ENCODE measurements around the gene DCDC2.

DCDC2 gene

DNA sequence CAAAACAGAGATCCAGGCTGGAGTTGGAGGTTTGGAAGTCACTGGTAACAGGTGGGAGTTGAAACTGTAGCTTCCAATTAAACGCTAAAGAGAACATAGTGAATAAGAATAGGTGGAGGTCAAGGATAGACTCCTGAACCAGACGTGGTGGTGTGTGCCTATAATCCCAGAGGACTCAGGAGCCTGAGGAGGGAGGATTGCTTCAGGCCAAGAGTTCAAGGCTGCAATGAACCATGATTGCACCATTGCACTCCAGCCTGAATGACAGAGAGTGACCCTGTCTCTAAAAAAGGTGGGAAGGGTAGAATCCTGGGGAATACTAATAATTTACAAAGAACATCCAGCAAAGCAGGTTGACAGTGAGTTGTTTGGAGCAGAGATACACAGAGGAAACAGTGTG lies 218.2 kb downstream of the DCDC2 start:
- no peaks in the 10 kb centered on the region for H3K36me3 ChIP-seq (ENCODE audit: control insufficient read depth, insufficient read depth, low read length, severe bottlenecking)
- no peak for DNase-seq (ENCODE audit: low read depth)
- no peaks in the 10 kb centered on the region for H3K27me3 ChIP-seq (replicated peaks; ENCODE audit: control insufficient read depth, insufficient read depth, low read length)
- H3K9ac ChIP-seq (ENCODE audit: low read length): no peak overlapping the region
- H3K9me3 ChIP-seq (ENCODE audit: control insufficient read depth, low read length): no peaks in the 10 kb centered on the region
- no peak overlapping the region for H3K4me3 ChIP-seq (ENCODE audit: low read length)
- no peaks in the 10 kb centered on the region for H3K4me1 ChIP-seq (ENCODE audit: control insufficient read depth, insufficient read depth, low read length)

DNA sequence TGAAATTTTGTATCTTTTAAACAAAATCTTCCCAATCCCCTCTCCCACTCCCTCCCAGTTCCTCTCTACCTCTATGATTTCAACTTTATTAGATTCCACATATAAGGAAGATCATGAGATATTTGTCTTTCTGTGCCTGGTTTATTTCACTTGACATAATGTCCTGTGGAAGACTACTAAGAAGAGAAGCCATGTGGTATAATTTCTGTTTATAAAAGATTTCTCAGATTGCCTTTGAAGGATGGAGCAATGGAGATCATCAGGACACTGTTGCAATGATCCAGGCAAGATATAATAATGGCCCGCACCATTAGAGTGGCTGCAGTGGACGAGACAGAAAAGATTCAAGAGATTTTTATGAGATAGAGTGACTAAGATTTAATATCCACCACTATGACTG lies 218.8 kb downstream of the DCDC2 start:
- Histone ChIP-seq H3K9ac (ENCODE audit: low read length) (no peak overlapping the region), H3K36me3 (ENCODE audit: control insufficient read depth, insufficient read depth, low read length, severe bottlenecking) (no peaks in the 10 kb centered on the region), H3K4me1 (ENCODE audit: control insufficient read depth, insufficient read depth, low read length) (no peaks in the 10 kb centered on the region), H3K9me3 (ENCODE audit: control insufficient read depth, low read length) (no peaks in the 10 kb centered on the region), H3K4me3 (ENCODE audit: low read length) (no peak overlapping the region), H3K27me3 (replicated peaks; ENCODE audit: control insufficient read depth, insufficient read depth, low read length) (no peaks in the 10 kb centered on the region)
- no peak for DNase-seq (ENCODE audit: low read depth)

DNA sequence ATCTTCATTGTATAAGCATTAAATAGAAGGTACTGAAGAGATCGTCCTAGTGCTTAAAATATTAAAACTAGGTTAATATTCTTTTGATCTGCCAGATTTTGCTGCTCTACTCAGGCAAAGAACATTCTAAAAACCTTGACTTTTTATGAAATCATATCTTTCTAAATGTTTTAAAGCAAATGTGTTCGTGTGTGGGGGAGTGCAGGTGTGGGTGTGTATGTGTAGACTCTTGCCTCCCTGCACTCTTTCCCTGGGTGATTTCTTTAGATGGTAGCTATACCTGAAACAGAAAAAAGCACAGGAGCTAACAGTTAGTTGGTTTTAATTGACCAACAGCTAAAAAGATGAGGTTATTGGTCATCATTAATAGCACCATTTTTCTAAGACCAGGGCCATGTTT lies 226.1 kb downstream of the DCDC2 start:
- no peak overlapping the region for H3K9ac ChIP-seq (ENCODE audit: low read length)
- H3K4me1 ChIP-seq (ENCODE audit: control insufficient read depth, insufficient read depth, low read length): no peaks in the 10 kb centered on the region
- no peak for DNase-seq (ENCODE audit: low read depth)
- no peaks in the 10 kb centered on the region for H3K9me3 ChIP-seq (ENCODE audit: control insufficient read depth, low read length)
- H3K4me3 ChIP-seq (ENCODE audit: low read length): no peak overlapping the region
- no peaks in the 10 kb centered on the region for H3K36me3 ChIP-seq (ENCODE audit: control insufficient read depth, insufficient read depth, low read length, severe bottlenecking)
- no peaks in the 10 kb centered on the region for H3K27me3 ChIP-seq (replicated peaks; ENCODE audit: control insufficient read depth, insufficient read depth, low read length)

DNA sequence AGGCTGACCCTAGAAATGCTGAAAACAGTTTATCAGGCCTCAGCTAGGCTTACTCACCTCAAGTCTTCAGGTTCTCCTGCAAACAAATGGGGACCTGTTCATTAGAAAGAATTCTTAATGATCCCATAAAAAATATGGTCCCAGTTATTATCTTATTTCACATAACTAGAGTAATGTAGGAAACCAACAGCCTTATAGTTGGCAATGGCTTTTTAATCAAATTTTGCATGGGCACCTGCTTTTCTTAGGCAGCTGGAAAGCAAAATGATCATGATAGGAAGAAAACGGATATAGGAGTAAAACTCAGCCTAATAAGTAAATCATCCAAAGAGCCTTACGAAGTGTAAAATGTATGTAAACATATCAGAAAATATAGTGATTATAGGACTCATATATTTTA lies 230.5 kb downstream of the DCDC2 start:
- Histone ChIP-seq H3K36me3 (ENCODE audit: control insufficient read depth, insufficient read depth, low read length, severe bottlenecking) (no peaks in the 10 kb centered on the region), H3K9ac (ENCODE audit: low read length) (no peak overlapping the region), H3K4me3 (ENCODE audit: low read length) (no peak overlapping the region), H3K4me1 (ENCODE audit: control insufficient read depth, insufficient read depth, low read length) (no peaks in the 10 kb centered on the region), H3K9me3 (ENCODE audit: control insufficient read depth, low read length) (no peaks in the 10 kb centered on the region), H3K27me3 (replicated peaks; ENCODE audit: control insufficient read depth, insufficient read depth, low read length) (peaks cover 12% of the 10 kb centered on the region)
- DNase-seq (ENCODE audit: low read depth): no peak

DNA sequence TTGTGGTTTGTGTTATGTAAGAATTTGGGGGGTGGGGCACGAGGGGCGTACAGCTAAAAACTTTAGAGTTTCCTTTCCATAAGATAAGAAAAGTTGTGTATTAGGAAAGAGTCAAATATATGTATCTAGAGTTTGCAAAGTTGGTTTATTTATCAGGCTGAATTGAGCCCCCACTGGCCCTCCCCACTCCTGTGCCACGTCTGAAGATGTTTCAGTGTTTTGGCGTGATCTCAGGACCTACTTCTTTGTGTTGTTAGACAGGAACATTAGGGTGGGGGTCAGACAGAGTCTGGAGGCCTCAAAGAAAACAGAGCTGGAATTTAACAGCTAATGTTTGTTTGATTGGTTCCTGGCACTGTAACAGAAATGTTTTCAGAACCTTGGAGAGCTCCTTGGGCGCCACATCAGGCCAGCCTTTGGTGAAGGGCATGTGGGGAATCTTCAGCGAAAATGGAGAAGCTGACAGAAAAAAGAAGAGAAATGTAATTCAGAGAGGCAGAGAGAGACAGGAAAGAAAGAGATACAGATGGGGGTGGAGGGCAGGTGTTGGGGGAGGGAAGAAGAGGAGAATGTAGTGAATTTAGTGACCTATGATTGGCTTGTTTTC lies 231.2 kb downstream of the DCDC2 start:
- peaks cover 12% of the 10 kb centered on the region for H3K27me3 ChIP-seq (replicated peaks; ENCODE audit: control insufficient read depth, insufficient read depth, low read length)
- no peaks in the 10 kb centered on the region for H3K36me3 ChIP-seq (ENCODE audit: control insufficient read depth, insufficient read depth, low read length, severe bottlenecking)
- DNase-seq (ENCODE audit: low read depth): peak; percentile 83
- no peak overlapping the region for H3K4me3 ChIP-seq (ENCODE audit: low read length)
- no peaks in the 10 kb centered on the region for H3K9me3 ChIP-seq (ENCODE audit: control insufficient read depth, low read length)
- H3K4me1 ChIP-seq (ENCODE audit: control insufficient read depth, insufficient read depth, low read length): no peaks in the 10 kb centered on the region
- no peak overlapping the region for H3K9ac ChIP-seq (ENCODE audit: low read length)

DNA sequence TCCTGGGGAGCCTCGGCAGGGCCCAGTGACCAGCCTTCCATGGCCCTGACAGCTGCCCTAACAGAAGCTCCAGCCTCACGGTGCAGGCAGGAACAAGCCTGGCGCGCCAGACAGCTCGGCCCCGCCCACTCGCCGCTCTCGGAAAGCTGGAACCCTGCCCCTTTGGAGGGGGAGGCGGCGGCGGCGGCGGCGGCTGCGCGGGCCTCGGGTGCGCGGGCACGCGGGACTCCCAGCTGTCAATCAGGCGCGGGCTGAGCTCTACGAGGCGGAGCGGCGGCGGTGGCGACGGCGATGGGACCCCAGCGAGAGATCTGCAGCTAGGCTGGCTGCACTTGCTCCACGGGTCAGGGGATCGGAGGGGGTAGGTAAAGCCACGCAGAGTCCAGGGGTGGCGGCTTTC lies 231.9 kb downstream of the DCDC2 start, which contains the start of gene NRSN1:
NRSN1 (plus strand) TSS at position 236 of the 400 bp plus-strand sequence. CDS start 8,113 bp downstream, outside the sequence.
- H3K9ac ChIP-seq (ENCODE audit: low read length): no peak within 1 kb of the TSS
- no peak for DNase-seq (ENCODE audit: low read depth)
- peaks cover 12% of the 10 kb centered on the region for H3K27me3 ChIP-seq (replicated peaks; ENCODE audit: control insufficient read depth, insufficient read depth, low read length)
- H3K4me1 ChIP-seq (ENCODE audit: control insufficient read depth, insufficient read depth, low read length): no peaks in the 10 kb centered on the region
- H3K36me3 ChIP-seq (ENCODE audit: control insufficient read depth, insufficient read depth, low read length, severe bottlenecking): no peaks in the 10 kb centered on the region
- no peaks in the 10 kb centered on the region for H3K9me3 ChIP-seq (ENCODE audit: control insufficient read depth, low read length)
- no peak within 1 kb of the TSS for H3K4me3 ChIP-seq (ENCODE audit: low read length)

DNA sequence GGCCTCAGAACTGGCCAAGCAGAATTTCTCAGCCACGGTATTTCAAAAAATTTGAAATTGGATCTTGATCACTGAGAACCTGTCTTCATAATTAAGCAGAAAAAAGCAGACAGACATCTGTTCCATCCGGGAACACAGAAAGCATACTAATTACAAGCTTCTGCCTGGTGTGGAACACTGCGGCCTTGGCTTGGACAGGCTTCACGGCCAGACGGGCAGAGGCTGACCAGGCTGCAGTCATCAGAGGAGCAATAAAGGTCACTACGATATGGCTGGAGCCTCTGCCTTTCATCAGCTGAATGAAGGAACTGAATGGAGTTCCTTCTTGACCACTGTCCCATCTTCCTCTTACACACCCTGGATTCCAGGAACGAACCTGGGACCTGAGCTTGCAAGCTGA lies 235.7 kb downstream of the DCDC2 start:
- Histone ChIP-seq H3K27me3 (replicated peaks; ENCODE audit: control insufficient read depth, insufficient read depth, low read length) (peaks cover 12% of the 10 kb centered on the region), H3K4me3 (ENCODE audit: low read length) (no peak overlapping the region), H3K9me3 (ENCODE audit: control insufficient read depth, low read length) (no peaks in the 10 kb centered on the region), H3K9ac (ENCODE audit: low read length) (no peak overlapping the region), H3K36me3 (ENCODE audit: control insufficient read depth, insufficient read depth, low read length, severe bottlenecking) (no peaks in the 10 kb centered on the region), H3K4me1 (ENCODE audit: control insufficient read depth, insufficient read depth, low read length) (no peaks in the 10 kb centered on the region)
- no peak for DNase-seq (ENCODE audit: low read depth)
